COLO668 (cell line): ENCODE data around the gene FOXE3.
A peak's percentile ranks its signal among the peaks of the same experiment; 100 is the strongest.
"Not testable (repeated sequence)": the region's sequence is repeated elsewhere in the genome, so short reads cannot be mapped to it uniquely, and the experiment has no call there.

Experiments used
- DNase-seq: peaks from one replicate; lab custom pipeline; 2025; ENCODE audit not compliant: unreplicated experiment; lab: John Stamatoyannopoulos, UW

Gene FOXE3

GRCh38 chr1:47445823-47446550 lies 29.9 kb downstream of the FOXE3 start:
- DNase-seq, result no peak

- no peak for DNase-seq
Observed at GRCh38 chr1:47448462-47449222, 32.6 kb downstream of the FOXE3 start.

GRCh38 chr1:47449822-47450552 lies 33.9 kb downstream of the FOXE3 start:
- DNase-seq, result peak; percentile 57

- DNase-seq, result no peak
Observed at GRCh38 chr1:47450606-47451005, 34.5 kb downstream of the FOXE3 start.

- no peak for DNase-seq
Observed at GRCh38 chr1:47452426-47452825, 36.3 kb downstream of the FOXE3 start.

GRCh38 chr1:47453910-47454309 lies 37.8 kb downstream of the FOXE3 start:
- DNase-seq, result not testable (repeated sequence)

- no peak for DNase-seq
Observed at GRCh38 chr1:47456250-47456649, 40.2 kb downstream of the FOXE3 start.

GRCh38 chr1:47457547-47457946 lies 41.5 kb downstream of the FOXE3 start:
- not testable (repeated sequence) for DNase-seq

GRCh38 chr1:47459253-47459788 lies 43.2 kb downstream of the FOXE3 start:
- DNase-seq, result no peak

- no peak for DNase-seq
Observed at GRCh38 chr1:47460040-47460439, 44.0 kb downstream of the FOXE3 start.

GRCh38 chr1:47460456-47460855 lies 44.4 kb downstream of the FOXE3 start:
- DNase-seq, result no peak

GRCh38 chr1:47465605-47466004 lies 49.5 kb downstream of the FOXE3 start:
- DNase-seq, result no peak
